GM11168 (cell line): ENCODE results near the gene APOA1.

Experiments
- in situ Hi-C: fragments of 300-500 bp; cut with MboI; formaldehyde crosslinking; loops from one replicate; pipeline ENCODE4 v1.12.0; 2022; ENCODE audit warnings: low sequenced_read_pairs; ENCODE audit not compliant: unreplicated experiment

APOA1 gene

DNA sequence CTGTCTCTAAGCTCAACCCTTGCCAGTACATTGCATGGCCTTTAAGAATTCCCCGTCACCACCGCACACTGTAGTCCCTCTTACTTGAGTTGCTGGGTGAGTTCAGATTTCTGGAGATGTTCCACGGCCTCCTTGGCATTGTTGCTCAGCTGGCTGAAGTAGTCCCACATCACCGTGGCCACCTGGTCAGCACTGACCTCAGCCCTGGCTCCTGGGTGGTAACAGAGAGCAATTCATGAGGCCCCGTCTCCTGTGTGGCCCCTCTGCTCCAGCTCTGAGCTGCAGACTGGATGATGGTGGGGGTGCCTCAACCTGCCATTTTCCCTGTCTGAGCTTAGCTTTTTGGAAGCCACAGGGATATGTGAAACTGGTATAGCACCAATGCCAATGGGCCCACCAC, 14.8 kb downstream of the APOA1 start:
- in situ Hi-C loops = no loop called here

GRCh38 chr11:116821050-116821918, 16.1 kb downstream of the APOA1 start:
- in situ Hi-C loops = no loop called here

GRCh38 chr11:116819049-116819448, 18.4 kb downstream of the APOA1 start:
- in situ Hi-C loops = no loop called here

DNA sequence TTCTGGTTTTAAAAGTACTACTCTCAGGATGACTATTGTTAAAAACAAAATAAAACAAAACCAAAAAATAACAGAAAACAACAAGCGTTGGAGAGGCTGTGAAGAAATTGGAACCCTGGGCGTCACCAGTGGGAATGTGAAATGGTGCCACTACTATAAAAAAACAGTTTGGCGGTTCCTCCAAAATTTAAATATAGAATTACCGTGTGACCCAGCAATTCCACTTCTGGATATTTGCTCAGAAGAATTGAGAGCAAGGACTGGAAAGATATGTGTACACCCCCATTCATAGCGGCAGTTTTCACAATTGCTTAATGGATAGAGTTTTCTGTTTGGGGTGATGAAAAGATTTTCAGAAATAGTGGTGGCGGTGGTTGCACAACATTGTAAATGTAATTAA, 22.9 kb downstream of the APOA1 start:
- in situ Hi-C loops = no loop called here

DNA sequence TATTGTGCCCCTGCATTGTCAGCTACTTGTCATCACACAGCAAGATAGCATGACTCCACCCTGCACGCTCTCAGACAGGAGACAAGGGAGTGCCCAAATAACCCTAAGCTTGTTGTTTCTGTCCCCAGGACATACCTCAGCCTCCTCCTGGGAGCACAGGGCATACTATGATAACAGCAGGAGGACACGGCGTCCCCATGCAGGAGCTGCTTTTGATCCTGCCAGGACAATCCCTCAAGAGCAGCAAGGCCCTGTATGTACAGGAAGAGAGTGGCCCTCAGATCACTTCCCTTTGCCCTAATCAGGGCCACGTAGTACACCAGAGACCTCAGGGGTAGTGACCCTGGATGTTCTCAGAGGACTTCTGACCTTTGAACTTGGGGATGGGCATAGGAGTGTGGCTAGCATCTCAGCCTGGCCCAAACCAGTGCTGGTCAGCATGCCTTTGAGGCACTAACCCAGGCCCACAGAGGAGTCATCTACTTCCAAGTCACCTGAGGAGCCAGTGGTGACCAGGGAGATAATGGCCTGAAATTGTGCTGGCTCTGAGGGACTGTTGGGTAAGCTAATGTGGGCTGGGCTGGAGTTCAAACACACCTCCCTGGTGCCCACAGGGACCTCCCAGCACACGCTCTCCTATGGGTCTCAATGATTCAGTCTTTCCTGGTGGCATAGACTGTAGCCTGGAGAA, 23.5 kb downstream of the APOA1 start:
- in situ Hi-C loops = no loop called here

DNA sequence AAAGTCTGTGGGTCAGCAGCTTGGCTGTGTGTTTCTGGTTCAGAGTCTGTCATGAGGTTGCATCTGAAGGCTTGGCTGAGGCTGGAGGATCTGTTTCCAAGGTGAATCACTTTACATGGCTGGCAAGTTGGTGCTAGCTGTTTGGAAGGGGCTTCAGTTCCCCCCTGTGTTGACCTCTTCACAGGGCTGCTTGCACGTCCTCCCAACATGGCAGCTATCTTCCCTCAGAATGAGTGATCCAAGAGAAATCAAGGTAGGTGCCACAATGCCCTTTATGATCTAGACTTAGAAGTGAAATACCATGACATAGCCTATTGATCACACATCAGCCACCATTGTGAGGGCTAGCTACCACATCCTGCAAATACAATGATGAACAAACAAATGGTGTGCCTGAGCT, 24.3 kb downstream of the APOA1 start:
- in situ Hi-C loops = no loop called here

DNA sequence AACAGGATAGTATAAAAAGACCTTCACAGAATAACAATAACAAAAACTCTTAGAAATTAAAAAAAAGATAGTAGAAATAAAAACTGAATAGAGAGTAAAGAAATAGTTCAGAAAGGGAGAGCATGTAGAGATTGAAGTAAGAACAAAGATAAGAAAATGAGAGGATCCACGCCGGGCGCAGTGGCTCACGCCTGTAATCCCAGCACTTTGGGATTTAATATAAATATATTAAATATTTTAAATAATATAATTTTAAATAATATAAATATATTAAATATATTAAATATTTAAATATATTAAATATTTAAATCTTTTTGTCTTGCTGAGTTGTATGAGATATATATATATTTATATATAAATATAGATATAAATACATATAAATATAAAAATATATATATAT, 25.3 kb downstream of the APOA1 start:
- in situ Hi-C loops = no loop called here

- in situ Hi-C loops = no loop called here
Measured at GRCh38 chr11:116811194-116811593, 26.2 kb downstream of the APOA1 start.

- in situ Hi-C loops = no loop called here
Measured at GRCh38 chr11:116808262-116809175, 28.9 kb downstream of the APOA1 start.

DNA sequence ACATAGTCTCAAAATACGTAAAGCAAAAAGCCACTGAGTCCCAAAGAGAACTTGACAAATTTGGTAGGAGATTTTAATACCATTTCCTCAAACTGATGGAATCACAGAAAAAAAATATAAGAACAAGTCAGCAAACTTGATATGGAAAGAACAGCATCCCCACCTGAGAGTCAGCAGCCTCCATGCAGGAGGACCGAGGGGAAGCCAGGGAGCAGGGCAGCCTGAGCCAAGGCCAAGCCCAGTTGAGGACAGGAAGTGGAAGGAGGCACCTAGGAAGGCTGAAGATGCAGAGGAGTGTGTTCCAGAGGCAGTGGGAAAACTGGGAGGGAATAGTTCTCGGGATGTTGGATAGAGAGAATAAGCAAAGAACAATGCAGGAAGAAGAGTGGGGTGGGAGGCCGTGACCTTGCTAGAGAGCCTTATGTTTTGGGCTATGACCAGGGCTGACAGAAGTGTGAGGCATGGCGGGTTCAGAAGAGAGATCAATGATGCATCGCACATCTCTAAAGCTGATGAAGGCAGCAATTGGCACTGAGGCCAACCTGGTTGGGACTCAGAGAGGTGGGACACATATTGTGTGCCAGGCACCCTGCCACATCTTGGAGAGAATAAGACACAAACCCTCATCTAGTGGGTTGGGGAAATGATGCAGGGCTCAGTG, 29.7 kb downstream of the APOA1 start:
- in situ Hi-C loops = no loop called here

GRCh38 chr11:116804001-116804400, 33.4 kb downstream of the APOA1 start:
- in situ Hi-C loops = loop anchor here (5.0 kb wide), 1 partner anchor 33 kb away; the partner anchor contains the start of gene APOA1

DNA sequence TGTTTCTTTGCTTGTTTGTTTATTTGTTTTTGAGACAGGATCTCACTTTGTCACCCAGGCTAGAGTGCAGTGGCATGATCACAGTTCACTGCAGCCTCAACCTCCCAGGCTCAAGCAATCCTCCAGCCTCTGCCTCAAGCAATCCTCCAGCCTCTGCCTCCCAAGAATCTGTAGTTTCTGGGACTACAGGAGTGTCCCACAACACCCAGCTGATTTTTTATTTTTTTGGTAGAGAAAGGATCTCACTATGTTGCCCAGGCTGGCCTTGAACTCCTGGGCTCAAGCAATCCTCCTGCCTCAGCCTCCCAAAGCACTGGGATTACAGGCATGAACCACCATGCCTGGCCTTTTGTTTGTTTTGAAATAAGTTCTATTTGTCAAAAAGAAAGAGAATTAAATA, 35.8 kb downstream of the APOA1 start:
- in situ Hi-C loops = loop anchor here (5.0 kb wide), 1 partner anchor 36 kb away; the partner anchor contains the start of gene APOA1

- in situ Hi-C loops = loop anchor here (5.0 kb wide), 1 partner anchor 37 kb away; the partner anchor contains the start of gene APOA1
Measured at GRCh38 chr11:116800610-116801009, 36.8 kb downstream of the APOA1 start.

DNA sequence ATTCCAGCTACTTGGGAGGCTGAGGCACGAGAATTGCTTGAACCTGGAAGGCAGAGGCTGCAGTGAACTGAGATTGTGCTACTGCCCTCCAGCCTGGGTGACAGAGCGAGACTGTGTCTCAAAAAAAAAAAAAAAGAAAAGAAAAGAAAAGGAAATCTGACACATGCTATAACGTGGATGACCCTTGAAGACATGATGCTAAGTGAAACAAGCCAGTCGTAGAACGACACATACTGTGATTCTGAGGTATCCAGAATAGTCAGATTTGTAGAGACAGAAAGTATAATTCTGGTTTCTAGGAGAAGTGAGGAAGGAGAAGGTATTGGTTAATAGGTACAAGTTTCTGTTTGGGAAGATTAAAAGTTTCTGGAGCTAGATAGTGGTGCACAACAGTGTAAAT, 39.1 kb downstream of the APOA1 start:
- in situ Hi-C loops = loop anchor here (25.0 kb wide), 1 partner anchor 314 kb away; no protein-coding TSS in a partner anchor

GRCh38 chr11:116797816-116798215, 39.6 kb downstream of the APOA1 start:
- in situ Hi-C loops = loop anchor here (25.0 kb wide), 1 partner anchor 314 kb away; no protein-coding TSS in a partner anchor

DNA sequence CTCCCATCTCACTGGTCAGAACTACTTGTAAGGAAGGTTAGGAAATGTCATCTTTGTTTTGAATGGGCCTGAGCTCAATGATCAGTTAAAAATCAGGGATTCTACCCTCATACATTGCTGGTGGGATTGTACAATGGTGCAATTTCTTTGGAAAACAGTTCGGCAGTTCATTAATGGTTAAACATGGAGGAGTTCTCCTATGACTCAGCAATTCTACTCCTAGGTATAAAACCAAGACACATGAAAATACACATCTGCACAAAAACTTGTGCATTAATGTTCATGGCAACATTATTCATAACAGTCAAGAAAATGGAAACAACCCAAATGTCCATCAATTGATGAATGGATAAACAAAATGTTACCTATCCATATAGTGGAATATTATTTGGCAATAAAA, 40.9 kb downstream of the APOA1 start:
- in situ Hi-C loops = loop anchor here (25.0 kb wide), 1 partner anchor 316 kb away; no protein-coding TSS in a partner anchor

DNA sequence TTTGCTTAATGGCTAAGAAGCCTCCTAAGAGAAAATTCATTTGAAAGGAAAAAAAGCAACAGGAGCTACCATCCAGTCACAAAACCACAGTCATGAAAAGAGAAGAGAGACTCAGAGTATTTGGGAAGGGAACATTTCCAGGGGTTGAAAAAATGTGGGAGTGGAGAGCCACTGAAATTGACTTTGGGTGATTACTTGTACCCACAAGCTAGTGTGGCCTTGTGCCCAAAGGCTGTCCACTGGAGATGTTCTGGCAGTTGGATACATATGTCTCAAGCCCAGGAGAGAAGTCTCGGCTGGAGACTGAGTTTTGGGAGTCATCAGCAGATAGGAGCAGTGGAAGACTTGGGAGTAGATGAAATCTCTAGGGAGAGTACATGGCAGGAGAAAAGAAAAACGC, 42.6 kb downstream of the APOA1 start:
- in situ Hi-C loops = loop anchor here (25.0 kb wide), 1 partner anchor 317 kb away; no protein-coding TSS in a partner anchor

DNA sequence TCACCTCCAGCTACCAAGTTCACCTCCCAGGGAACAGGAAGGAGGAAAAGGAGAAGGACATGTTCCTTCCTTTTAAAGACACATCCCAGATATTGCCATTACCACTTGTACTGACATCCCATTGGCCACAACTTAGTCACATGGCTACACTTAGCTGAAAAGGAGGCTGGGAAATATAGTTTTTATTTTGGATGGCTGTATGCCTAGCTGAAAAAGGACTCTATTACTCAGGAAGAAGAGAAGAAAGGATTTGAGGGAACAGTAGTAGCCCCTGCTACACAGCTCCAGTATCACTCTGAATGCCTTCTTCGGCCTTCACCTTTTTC, 43.7 kb downstream of the APOA1 start:
- in situ Hi-C loops = loop anchor here (25.0 kb wide), 1 partner anchor 319 kb away; no protein-coding TSS in a partner anchor
